Activated CD4-positive, CD25-positive, alpha-beta regulatory T cell treated with anti-CD3 and anti-CD28 coated beads, Interleukin-2, amount 50 U/mL, for 16 hours (primary cell): Measurements from ENCODE around the gene JMJD1C.

ENCODE experiments used
- DNase-seq: peaks from one replicate; pipeline ENCODE4 v3.0.0-alpha.2; 2020; ENCODE audit warnings: low read depth, low spot score

JMJD1C gene

GRCh38 chr10:63481815-63482421, 16.1 kb upstream of the JMJD1C start:
- DNase-seq = no peak

GRCh38 chr10:63480237-63480636, 14.5 kb upstream of the JMJD1C start:
- no peak for DNase-seq

- no peak for DNase-seq
Observed at GRCh38 chr10:63478564-63478963, 12.8 kb upstream of the JMJD1C start.

- no peak for DNase-seq
Observed at GRCh38 chr10:63477927-63478326, 12.2 kb upstream of the JMJD1C start.

GRCh38 chr10:63474488-63474887, 8.7 kb upstream of the JMJD1C start:
- no peak for DNase-seq

- DNase-seq = no peak
Observed at GRCh38 chr10:63470928-63471327, 5.2 kb upstream of the JMJD1C start.

- no peak for DNase-seq
Observed at GRCh38 chr10:63468947-63469346, 3.2 kb upstream of the JMJD1C start.

GRCh38 chr10:63467841-63468240, 2.1 kb upstream of the JMJD1C start:
- no peak for DNase-seq

- DNase-seq = no peak
Observed at GRCh38 chr10:63466144-63466935, 563 bp upstream of the JMJD1C start.

GRCh38 chr10:63464402-63465292, 1.1 kb downstream of the JMJD1C start:
- no peak for DNase-seq

GRCh38 chr10:63462442-63462841, 3.3 kb downstream of the JMJD1C start:
- no peak for DNase-seq

GRCh38 chr10:63458177-63458576, 7.6 kb downstream of the JMJD1C start:
- no peak for DNase-seq

- DNase-seq = no peak
Observed at GRCh38 chr10:63457594-63457993, 8.2 kb downstream of the JMJD1C start.

GRCh38 chr10:63456437-63457210, 9.2 kb downstream of the JMJD1C start:
- DNase-seq = no peak

GRCh38 chr10:63455507-63455906, 10.3 kb downstream of the JMJD1C start:
- no peak for DNase-seq

GRCh38 chr10:63454631-63455030, 11.1 kb downstream of the JMJD1C start:
- DNase-seq = no peak

- no peak for DNase-seq
Observed at GRCh38 chr10:63452524-63452923, 13.3 kb downstream of the JMJD1C start.

- DNase-seq = no peak
Observed at GRCh38 chr10:63446716-63447440, 18.9 kb downstream of the JMJD1C start.

GRCh38 chr10:63441404-63441803, 24.4 kb downstream of the JMJD1C start:
- DNase-seq = no peak

GRCh38 chr10:63439607-63440006, 26.2 kb downstream of the JMJD1C start:
- no peak for DNase-seq
